Dendritic cell treated with granulocyte-macrophage colony-stimulating factor and Interleukin-4, amounts not matched to agents 40 ng/mL and 50 ng/mL, for 4 days (primary cell): ENCODE results near the gene TMEM179.
A peak's percentile ranks its signal among the peaks of the same experiment; 100 is the strongest.
"Not testable (repeated sequence)": the region's sequence is repeated elsewhere in the genome, so short reads cannot be mapped to it uniquely, and the experiment has no call there.

Source experiments
- H3K27ac Mint-ChIP-seq: one replicate; pipeline ENCODE4 v1.8.0; 2022; ENCODE audit warnings: mild to moderate bottlenecking, mixed read lengths
- H3K27me3 Mint-ChIP-seq: one replicate; pipeline ENCODE4 v1.8.0; 2022; ENCODE audit warnings: mild to moderate bottlenecking, mixed read lengths
- H3K36me3 Mint-ChIP-seq: one replicate; pipeline ENCODE4 v1.8.0; 2022; ENCODE audit warnings: low read depth, mixed read lengths
- H3K4me1 Mint-ChIP-seq: one replicate; pipeline ENCODE4 v1.8.0; 2022; ENCODE audit warnings: low read depth, mixed read lengths
- H3K4me3 Mint-ChIP-seq: one replicate; pipeline ENCODE4 v1.8.0; 2022; ENCODE audit warnings: mild to moderate bottlenecking, moderate library complexity, mixed read lengths
- H3K9me3 Mint-ChIP-seq: one replicate; pipeline ENCODE4 v1.8.0; 2022; ENCODE audit warnings: mixed read lengths
- intact Hi-C: fragments of 100-400 bp; cut with micrococcal nuclease; formaldehyde crosslinking; loops from one replicate; pipeline ENCODE4 v1.15.0; 2022

Gene TMEM179

DNA sequence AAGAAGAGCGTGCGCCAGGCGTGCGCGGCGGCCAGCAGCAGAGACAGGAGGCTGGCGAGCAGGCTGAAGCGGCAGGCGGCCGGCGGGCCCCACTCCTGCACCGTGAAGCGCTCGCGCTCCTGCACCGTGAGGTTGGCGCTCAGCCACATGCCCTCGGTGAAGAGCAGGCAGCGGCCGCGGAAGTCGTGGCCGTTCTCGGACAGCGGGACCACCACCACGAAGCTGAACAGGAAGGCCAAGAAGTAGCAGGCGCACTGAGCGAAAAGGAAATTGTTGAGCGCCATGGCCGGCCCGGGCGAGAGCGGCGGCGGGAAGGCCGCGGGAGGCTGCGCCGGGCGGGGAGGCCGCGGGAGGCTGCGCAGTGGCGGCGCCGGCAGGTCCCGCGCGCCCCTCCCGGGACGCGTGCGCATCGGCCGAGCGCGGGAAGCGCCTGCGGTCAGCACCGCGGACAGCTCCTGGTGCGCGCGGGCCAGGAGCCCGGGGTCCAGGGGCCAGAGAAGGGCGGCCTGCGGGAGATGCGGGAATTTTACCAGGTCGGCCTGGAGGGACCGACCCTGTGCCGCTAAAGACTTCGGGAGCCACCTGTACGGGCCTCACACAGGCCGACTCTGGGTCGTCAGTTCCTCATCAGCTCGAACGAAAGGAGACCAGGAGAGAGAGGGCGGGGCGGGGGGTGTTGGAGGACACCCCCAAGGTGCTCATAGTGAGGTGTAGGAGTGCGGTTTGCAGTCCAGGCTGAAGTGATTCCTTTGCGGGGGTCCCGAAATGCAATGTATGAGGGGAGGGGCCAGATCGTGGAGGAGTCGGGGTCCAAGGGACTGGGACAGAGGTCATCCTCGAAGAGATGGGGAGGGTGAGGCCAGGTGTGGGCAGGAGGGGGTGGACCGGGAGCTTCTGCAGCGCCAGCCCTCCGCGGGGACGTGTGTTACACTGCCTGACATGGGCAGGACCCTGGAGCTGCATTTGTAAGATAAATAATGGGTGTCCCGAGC, at the start of gene TMEM179:
Gene TMEM179 (minus strand): TSS at position 315 of the 992 bp plus-strand sequence. CDS start 31 bp downstream, at position 284.
- Mint-ChIP-seq H3K4me1 (no peaks in the 10 kb centered on the region), H3K9me3 (no peaks in the 10 kb centered on the region), H3K27ac (no peak within 1 kb of the TSS), H3K36me3 (no peaks in the 10 kb centered on the region), H3K27me3 (peaks cover 58% of the 10 kb centered on the region), H3K4me3 (no peak within 1 kb of the TSS)
- intact Hi-C loops, result no loop called here

GRCh38 chr14:104654119-104654518, 49.5 kb upstream of the TMEM179 start:
- Mint-ChIP-seq H3K36me3 (peaks cover 7% of the 10 kb centered on the region), H3K4me3 (no peak overlapping the region), H3K9me3 (peaks cover 22% of the 10 kb centered on the region), H3K27ac (peak overlapping the region; percentile 22), H3K4me1 (peaks cover 62% of the 10 kb centered on the region), H3K27me3 (peaks cover 34% of the 10 kb centered on the region)
- intact Hi-C loops, result no loop called here

- H3K9me3 Mint-ChIP-seq, result peaks cover 22% of the 10 kb centered on the region
- H3K27ac Mint-ChIP-seq, H3K36me3 Mint-ChIP-seq, intact Hi-C loops, H3K4me3 Mint-ChIP-seq: not testable (repeated sequence)
- H3K27me3 Mint-ChIP-seq, result peaks cover 27% of the 10 kb centered on the region
- H3K4me1 Mint-ChIP-seq, result peaks cover 62% of the 10 kb centered on the region
These were observed 48.8 kb upstream of the TMEM179 start for GRCh38 chr14:104653130-104653920.

DNA sequence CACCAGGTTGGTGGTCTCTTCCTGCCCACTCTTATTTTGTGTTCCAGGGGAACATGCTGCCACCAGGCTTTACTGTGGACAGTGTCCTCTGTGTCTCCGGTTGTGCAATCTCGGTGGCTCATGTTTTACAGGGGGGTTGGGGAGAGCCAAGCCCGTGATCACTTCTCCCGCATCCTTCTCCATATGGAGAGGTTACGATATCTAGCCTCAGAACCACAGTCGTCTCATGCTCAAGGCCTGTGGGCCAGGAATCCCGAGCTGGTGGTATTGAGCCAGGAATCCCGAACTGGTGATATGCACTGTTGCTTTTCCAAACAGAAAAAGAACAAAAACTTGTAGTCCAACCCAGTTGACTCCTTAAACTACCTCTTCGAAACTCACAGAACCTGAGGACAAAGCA, 47.8 kb upstream of the TMEM179 start:
- intact Hi-C loops, result no loop called here

DNA sequence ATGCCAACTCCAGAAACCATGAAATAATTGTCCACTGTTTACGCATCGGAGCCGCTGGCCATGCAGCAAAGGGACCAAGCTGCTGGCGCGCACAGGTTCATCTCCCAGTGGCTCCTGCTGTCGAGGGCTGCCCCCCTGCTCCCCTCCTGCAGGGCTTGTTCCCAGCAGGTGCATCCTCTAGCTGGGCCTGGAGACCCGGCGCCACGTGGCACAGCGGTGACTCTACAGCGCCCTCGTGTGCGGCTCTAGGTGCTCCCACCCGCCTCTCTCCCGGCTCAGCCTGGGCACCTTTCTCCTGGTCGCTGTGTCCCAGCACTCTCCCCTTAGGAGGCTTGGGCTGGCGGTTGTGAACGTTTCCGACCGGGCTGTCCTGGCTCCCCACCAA, 47.3 kb upstream of the TMEM179 start:
- Mint-ChIP-seq H3K27me3 (peaks cover 27% of the 10 kb centered on the region), H3K4me3 (no peak overlapping the region), H3K36me3 (peaks cover 7% of the 10 kb centered on the region), H3K4me1 (peaks cover 58% of the 10 kb centered on the region), H3K9me3 (peaks cover 22% of the 10 kb centered on the region), H3K27ac (peak overlapping the region; percentile 17)
- intact Hi-C loops, result loop anchor here (2.0 kb wide), 1 partner anchor 57 kb away; no protein-coding TSS in a partner anchor

More for the DNA sequence above, 47.8 kb upstream of the TMEM179 start:
- H3K27ac Mint-ChIP-seq, result no peak overlapping the region
- peaks cover 58% of the 10 kb centered on the region for H3K4me1 Mint-ChIP-seq
- H3K9me3 Mint-ChIP-seq, result peaks cover 22% of the 10 kb centered on the region
- peaks cover 27% of the 10 kb centered on the region for H3K27me3 Mint-ChIP-seq
- no peak overlapping the region for H3K4me3 Mint-ChIP-seq
- H3K36me3 Mint-ChIP-seq, result peaks cover 7% of the 10 kb centered on the region

DNA sequence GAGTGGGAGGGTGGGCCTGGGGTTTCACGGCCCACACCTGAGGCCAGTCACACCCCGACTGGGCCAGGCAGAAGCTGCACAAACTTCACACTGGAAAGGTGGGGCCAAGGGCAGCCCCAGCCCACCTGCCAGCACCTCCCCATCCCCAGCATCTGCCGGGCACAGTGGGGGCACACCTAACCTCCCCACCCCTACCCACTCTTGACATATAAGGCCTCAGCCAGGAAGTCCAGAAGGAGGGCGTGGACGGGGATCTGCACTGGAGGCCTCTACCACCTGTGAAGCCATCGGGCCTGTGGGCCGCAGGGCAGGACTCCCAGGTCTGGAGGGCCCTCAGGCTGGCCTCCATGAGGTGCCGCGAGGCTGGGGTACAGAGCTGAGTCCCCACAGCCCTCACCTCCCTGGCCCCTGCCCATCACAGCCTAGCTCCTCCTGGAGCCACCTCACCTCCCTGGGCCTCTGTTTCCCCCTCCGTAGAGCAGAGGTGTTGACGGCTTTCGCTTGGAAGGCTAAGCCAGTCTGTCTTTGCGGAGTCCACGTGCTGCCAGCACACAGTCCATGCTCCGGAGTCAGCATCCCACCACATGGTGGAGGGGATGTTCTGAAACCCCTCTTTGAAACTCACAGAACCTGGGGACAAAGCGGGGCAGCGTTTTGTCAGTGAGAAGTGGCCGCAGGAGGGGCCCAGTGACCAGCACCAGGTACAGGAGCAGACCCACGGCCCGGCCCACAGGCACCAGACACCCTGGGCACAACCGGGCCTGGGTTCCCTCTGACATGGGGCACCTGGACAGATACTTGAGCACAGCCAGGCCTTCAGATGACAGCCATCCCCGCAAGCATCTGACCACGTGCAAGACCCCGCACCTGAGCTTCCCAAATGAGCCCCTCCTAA, 46.7 kb upstream of the TMEM179 start:
- intact Hi-C loops, result loop anchor here (1.0 to 2.0 kb wide), 2 partner anchors 38 to 58 kb away; partner anchors contain the start of gene INF2
- Mint-ChIP-seq H3K27me3 (peaks cover 23% of the 10 kb centered on the region), H3K4me3 (no peak overlapping the region)

GRCh38 chr14:104650057-104650980, 45.7 kb upstream of the TMEM179 start:
- peaks cover 15% of the 10 kb centered on the region for H3K27me3 Mint-ChIP-seq
- intact Hi-C loops, result loop anchor here (1.0 to 2.0 kb wide), 2 partner anchors 39 to 58 kb away; partner anchors contain the start of gene INF2
- peaks cover 55% of the 10 kb centered on the region for H3K4me1 Mint-ChIP-seq
- peaks cover 7% of the 10 kb centered on the region for H3K36me3 Mint-ChIP-seq
- peak overlapping the region; percentile 82 for H3K27ac Mint-ChIP-seq
- H3K4me3 Mint-ChIP-seq, result peak overlapping the region; percentile 73
- peaks cover 22% of the 10 kb centered on the region for H3K9me3 Mint-ChIP-seq

More for the DNA sequence above, 46.7 kb upstream of the TMEM179 start:
- H3K27ac Mint-ChIP-seq, result peak overlapping the region; percentile 82
- H3K9me3 Mint-ChIP-seq, result peaks cover 22% of the 10 kb centered on the region
- peaks cover 7% of the 10 kb centered on the region for H3K36me3 Mint-ChIP-seq
- H3K4me1 Mint-ChIP-seq, result peaks cover 58% of the 10 kb centered on the region

- Mint-ChIP-seq H3K4me1 (peaks cover 58% of the 10 kb centered on the region), H3K4me3 (peak overlapping the region; percentile 9), H3K9me3 (peaks cover 7% of the 10 kb centered on the region), H3K36me3 (no peaks in the 10 kb centered on the region), H3K27me3 (peaks cover 10% of the 10 kb centered on the region), H3K27ac (peak overlapping the region; percentile 74)
- intact Hi-C loops, result no loop called here
These were observed 43.0 kb upstream of the TMEM179 start for GRCh38 chr14:104647467-104648043.

- Mint-ChIP-seq H3K4me1 (peaks cover 74% of the 10 kb centered on the region), H3K9me3 (no peaks in the 10 kb centered on the region), H3K27me3 (peaks cover 12% of the 10 kb centered on the region), H3K27ac (no peak overlapping the region), H3K36me3 (no peaks in the 10 kb centered on the region), H3K4me3 (no peak overlapping the region)
- intact Hi-C loops, result no loop called here
These were observed 40.2 kb upstream of the TMEM179 start for GRCh38 chr14:104644656-104645378.

- H3K9me3 Mint-ChIP-seq, result no peaks in the 10 kb centered on the region
- no peaks in the 10 kb centered on the region for H3K36me3 Mint-ChIP-seq
- no peak overlapping the region for H3K27ac Mint-ChIP-seq
- intact Hi-C loops, result no loop called here
- H3K4me3 Mint-ChIP-seq, result no peak overlapping the region
- H3K27me3 Mint-ChIP-seq, result peaks cover 18% of the 10 kb centered on the region
- peaks cover 70% of the 10 kb centered on the region for H3K4me1 Mint-ChIP-seq
These were observed 39.6 kb upstream of the TMEM179 start for GRCh38 chr14:104644091-104644635.

- peaks cover 61% of the 10 kb centered on the region for H3K4me1 Mint-ChIP-seq
- intact Hi-C loops, result no loop called here
- peaks cover 27% of the 10 kb centered on the region for H3K27me3 Mint-ChIP-seq
- no peak overlapping the region for H3K4me3 Mint-ChIP-seq
- no peaks in the 10 kb centered on the region for H3K9me3 Mint-ChIP-seq
- no peak overlapping the region for H3K27ac Mint-ChIP-seq
- H3K36me3 Mint-ChIP-seq, result no peaks in the 10 kb centered on the region
These were observed 38.7 kb upstream of the TMEM179 start for GRCh38 chr14:104643306-104643705.
